ENCODE measurements around the gene FXYD2.

Gene FXYD2

DNA sequence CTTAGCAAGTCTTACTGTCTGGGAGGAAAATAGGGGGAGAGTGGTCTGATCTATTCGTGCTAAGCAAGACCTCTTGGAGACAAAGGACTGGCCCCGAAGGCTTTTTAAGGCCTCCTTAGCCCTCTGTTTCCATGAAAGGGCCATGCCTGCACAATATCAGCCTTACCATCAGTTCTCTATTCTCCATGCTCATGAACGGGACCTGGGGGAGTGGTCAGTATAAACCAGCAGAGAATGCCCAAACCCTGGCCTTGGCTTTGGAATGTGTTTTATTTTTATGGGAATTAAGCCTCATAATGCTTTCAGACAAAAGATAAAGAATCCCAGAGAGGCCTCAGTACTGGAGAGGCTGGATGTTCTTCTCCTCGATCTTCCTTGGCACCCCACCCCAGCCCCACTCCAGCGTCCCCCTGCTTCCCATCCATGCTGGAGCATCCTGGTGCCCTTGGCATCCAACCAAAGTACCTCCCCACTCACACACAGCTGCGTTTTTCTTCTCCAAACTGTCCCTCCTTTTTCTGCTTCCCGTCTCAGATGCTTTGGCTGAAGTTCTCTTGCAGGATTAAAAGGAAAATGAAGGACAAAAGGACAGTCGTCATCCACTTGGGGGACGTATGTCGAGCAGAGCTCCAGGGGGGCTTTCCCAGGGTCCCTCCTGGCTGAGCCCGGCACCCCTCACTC is 33.3 kb upstream of the FXYD2 start:
- no peak for DNase-seq (ENCODE audit: low read depth, low spot score)

- no peak for DNase-seq (ENCODE audit: low read depth, low spot score)
Measured at GRCh38 chr11:117855912-117856651, 31.5 kb upstream of the FXYD2 start.

- DNase-seq (ENCODE audit: low read depth, low spot score), result no peak
Measured at GRCh38 chr11:117855186-117855845, 30.8 kb upstream of the FXYD2 start.

DNA sequence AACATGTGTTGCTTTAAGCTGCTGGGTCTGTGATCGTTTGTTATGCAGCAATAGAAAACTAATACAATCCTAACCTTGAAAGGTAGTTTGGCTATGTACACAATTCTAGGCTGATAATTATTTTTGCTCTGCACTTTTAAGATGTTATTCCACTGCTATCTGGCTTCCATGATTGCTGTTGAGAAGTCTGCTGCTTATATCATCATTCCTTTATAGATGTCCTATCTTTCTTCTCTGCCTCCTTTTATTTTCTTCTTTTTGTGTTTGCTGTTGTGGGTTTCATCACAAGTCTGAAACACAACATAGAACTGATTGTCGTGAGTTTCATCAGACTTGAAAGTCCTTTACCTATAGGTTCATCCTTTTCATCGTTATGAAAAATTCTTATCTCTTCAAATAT is 27.8 kb upstream of the FXYD2 start:
- no peak for DNase-seq (ENCODE audit: low read depth, low spot score)

DNA sequence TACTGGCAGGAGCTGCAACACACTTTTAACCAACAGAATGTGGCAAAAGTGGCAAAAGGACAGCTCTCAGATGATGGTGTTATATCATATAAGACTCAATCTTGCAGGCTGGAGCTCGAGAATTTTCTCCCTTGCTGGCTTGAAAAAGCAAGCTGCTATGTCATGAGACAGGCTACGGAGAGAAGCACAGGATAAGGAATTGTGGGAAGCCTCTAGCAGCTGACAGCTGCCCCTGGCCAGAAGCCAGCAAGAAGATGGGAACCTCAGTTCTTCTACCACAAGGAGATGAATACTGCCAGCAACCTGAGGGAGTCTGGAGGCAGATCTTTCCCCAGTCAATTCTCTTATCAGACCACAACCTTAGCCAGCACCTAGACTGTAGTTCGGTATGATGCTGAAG is 27.3 kb upstream of the FXYD2 start:
- DNase-seq (ENCODE audit: low read depth, low spot score), result no peak

DNA sequence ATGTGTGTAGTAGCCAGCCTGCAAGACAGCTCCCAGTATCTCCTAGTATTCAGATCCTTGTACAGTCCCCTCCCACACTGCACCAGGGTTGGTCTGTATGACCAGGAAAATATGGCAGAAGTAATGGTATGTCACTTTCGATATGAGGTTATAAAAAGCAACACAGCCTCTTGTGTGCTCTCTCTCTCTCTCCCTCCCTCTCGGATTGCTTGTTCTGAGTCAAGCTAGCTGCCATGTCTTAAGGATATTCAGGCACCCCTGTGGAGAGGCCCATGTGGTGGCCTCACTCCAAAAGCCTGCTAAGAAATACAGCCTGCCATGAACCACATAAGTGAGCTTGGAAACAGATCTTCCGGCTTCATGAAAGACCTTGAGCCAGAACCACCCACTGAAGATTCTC is 26.6 kb upstream of the FXYD2 start:
- DNase-seq (ENCODE audit: low read depth, low spot score), result no peak

DNA sequence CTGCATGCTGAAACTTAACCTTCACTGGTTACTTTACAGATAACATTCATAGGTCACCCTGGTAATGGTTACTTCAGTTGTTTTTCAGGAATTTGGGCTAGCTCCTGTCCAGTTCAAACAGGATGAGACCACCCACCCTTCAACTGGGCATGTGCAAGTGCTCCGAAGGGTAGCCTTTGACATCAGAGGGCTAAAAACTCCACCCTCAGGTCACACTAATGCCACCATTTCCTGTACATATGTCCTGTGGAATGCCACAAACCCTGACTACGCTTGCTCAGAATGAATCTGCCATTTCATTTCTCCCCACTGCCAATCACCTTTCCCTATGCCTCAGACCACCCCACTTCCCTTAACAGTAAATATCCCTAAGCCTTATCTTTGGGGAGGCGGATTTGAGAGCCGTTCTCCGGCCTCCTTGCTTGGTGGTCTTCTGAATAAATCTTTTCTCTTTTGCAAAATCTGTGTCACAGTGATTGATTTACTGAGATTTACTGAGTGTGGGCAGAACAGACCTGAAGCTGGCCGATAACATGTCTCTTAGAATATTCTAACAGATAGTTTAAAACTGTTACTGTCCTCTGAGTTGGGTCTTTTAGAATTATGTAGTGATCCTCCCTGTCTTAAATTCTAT is 25.4 kb upstream of the FXYD2 start:
- DNase-seq (ENCODE audit: low read depth, low spot score), result no peak

DNA sequence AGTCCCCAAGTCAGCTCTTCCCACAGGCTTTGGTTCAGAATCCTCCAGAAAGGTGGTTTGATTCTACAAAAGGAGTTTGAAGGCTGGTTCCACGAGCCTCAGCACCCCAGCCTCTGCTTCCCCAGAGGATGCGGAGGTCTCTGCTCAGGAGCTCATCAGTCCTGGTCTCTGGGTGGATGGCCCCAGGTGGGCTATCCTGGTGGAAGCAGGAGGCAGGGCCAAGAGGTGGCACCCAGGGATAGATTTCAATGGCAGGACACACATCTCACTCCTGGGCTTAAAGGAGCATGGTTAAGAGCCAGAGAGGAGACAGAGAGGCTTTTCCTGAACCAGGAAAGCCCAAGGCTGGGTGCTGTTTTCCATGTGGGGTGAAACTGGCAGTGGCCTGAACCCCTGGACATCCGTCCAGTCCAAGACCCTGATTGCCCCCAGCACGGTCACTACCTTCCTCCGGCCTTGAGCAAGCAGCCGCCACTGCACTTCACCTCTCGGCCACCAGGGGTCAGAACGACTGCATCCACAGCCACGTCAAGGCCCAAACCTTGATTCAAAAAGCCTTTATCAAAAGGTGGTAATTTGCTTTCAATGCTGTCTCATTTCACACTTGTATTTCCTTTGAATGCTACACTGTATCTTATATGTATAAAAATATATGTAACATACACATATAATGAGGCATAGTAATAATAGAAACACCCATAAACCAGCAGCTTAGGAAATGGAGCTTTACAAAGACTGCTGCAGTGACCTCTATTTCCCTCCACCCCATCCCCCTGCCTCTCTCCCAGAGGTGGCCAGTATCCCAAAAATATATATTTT is 19.3 kb upstream of the FXYD2 start:
- no peak for DNase-seq (ENCODE audit: low read depth, low spot score)

GRCh38 chr11:117842131-117842941 is 17.8 kb upstream of the FXYD2 start:
- DNase-seq (ENCODE audit: low read depth, low spot score), result no peak

- DNase-seq (ENCODE audit: low read depth, low spot score), result no peak
Measured at GRCh38 chr11:117841551-117842031, 17.0 kb upstream of the FXYD2 start.

GRCh38 chr11:117840881-117841550 is 16.5 kb upstream of the FXYD2 start:
- no peak for DNase-seq (ENCODE audit: low read depth, low spot score)

DNA sequence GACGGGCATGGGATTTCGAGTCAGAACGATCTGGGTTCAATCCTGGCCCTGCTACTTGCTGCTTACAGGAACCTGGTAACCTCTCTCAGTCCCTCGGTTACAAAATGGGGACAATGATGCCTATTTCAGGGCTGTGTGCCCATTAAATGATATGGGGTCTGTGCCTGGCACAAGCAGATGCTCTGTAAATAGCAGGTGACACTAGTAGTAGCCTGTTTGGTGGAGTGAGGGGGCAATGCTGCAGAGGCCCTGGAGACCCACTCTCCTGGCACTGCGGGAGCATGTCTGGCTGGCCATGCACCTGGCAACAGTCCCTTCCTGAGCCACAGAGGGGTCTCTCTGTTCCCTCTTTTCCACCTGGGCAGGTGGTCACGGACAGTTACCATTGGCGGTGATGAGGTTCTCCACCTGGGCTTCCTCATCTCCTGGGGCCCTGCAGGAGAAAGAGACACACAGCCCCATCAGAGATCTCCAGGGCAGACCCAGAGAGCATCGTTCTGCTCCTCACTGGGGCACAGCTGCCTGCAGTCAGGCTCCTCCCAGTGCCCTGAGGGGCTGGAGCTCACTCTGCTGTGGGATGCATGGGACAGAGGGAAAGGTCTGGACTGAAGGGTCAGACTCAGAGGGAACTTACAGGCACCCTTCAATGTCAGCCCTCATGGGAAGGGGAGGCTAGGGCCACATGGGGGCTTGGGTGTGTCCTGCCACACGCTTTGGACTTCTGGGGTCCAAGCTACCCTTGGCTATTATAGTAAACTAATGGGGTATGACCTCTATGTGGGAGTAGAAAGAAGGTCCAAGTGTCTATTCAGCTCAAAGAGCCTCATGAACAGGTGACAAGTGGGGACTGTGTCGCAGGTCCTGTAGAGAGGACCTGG is 15.6 kb upstream of the FXYD2 start:
- no peak for DNase-seq (ENCODE audit: low read depth, low spot score)

- no peak for DNase-seq (ENCODE audit: low read depth, low spot score)
Measured at GRCh38 chr11:117839380-117839881, 14.9 kb upstream of the FXYD2 start.

DNA sequence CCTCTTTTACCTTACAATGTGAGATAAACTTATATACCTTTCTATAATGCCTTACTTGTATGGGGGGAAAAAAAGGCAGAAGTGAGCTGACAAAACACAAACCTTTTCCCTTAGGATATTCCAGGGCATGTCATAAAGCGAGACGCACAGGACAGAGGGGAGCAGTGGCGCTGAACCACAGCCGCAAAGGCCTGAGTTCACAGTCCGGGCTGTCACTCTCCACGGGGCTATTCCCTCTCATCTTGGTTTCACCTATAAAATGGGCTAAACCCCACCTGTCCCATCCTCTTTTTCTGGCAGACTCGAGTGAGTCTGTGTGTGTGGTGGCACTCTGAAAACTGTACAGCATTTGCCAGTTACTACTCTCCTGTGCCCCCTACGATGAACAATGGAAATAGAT is 14.4 kb upstream of the FXYD2 start:
- no peak for DNase-seq (ENCODE audit: low read depth, low spot score)

- no peak for DNase-seq (ENCODE audit: low read depth, low spot score)
Measured at GRCh38 chr11:117837791-117838190, 13.2 kb upstream of the FXYD2 start.

GRCh38 chr11:117837070-117837776 is 12.7 kb upstream of the FXYD2 start:
- no peak for DNase-seq (ENCODE audit: low read depth, low spot score)

GRCh38 chr11:117836077-117836960 is 11.8 kb upstream of the FXYD2 start:
- DNase-seq (ENCODE audit: low read depth, low spot score), result no peak
